GM18858 (cell line): ENCODE measurements around the gene CCZ1B.
"Not testable (repeated sequence)": the region's sequence is repeated elsewhere in the genome, so short reads cannot be mapped to it uniquely, and the experiment has no call there.

Experiments used
- ATAC-seq: cut with Tn5 transposase; IDR thresholded peaks from one replicate; pipeline ENCODE4 v1.9.1; 2021; ENCODE audit not compliant: unreplicated experiment

CCZ1B gene

DNA sequence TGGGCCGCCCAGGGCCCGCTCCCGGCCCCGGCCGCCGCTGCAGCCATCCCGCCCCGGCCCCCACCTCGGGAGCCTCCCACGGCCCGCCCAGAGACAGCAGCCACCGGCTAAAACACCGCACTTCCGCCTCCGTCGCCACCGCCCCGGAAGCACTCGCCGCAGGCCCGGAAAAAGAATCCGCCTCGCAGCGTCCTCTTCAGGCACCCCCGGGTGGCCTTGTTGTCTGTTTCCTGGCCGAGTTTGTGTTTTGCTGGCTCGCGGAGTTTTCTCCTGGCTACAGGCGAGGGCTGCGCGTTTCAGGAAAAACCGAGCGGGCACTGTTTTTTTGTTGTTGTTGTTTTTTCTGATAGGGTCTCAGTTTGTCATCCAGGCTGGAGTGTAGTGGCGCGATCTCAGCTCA lies at the start of gene CCZ1B:
TSS of gene CCZ1B (minus strand) at position 125 of the 400 bp plus-strand sequence. CDS start at position 47, 78 bp downstream.
- ATAC-seq: peak; percentile 99

DNA sequence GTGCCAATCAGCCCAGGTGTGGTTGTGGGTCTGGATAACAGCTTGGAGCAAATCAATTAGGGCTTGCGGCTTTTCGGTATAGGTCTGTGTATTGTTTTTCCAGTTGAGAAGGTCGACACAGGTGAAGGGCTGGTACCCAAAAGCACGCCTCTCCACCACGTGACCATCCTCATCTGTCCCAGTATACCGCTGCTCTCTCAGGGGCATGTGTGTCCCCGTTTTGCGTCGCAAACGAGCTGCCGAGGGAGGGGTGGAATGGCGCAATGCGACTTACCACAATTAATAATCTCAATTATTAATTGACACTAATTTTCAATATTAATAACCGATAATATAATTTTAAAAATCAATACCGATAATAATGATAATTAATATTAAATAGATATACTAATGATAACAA lies 48.9 kb upstream of the CCZ1B start:
- ATAC-seq: not testable (repeated sequence)

- not testable (repeated sequence) for ATAC-seq
Measured at GRCh38 chr7:6872246-6872945, 46.3 kb upstream of the CCZ1B start.

GRCh38 chr7:6871421-6872144 lies 45.5 kb upstream of the CCZ1B start:
- ATAC-seq: not testable (repeated sequence)

- not testable (repeated sequence) for ATAC-seq
Measured at GRCh38 chr7:6864751-6865150, 38.7 kb upstream of the CCZ1B start.

- not testable (repeated sequence) for ATAC-seq
Measured at GRCh38 chr7:6864188-6864587, 38.1 kb upstream of the CCZ1B start.

DNA sequence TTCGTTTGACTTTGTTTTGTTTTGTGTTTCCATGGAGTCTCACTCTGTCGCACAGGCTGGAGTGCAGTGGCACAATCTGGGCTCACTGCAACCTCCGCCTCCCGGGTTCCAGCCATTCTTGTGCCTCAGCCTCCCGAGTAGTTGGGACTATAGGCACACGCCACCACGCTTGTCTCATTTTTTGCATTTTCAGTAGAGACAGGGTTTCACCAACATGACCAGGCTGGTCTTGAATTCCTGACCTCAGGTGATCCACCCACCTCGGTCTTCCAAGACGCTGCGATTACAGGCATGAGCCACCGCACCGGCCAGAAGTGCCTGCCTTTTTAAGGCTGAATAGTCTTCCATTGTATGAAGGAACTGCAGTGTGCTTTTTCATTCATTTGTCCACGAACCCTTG lies 36.8 kb upstream of the CCZ1B start:
- not testable (repeated sequence) for ATAC-seq

- ATAC-seq: not testable (repeated sequence)
Measured at GRCh38 chr7:6857721-6858314, 31.7 kb upstream of the CCZ1B start.

- ATAC-seq: not testable (repeated sequence)
Measured at GRCh38 chr7:6855563-6856131, 29.6 kb upstream of the CCZ1B start.

- not testable (repeated sequence) for ATAC-seq
Measured at GRCh38 chr7:6854747-6855562, 28.9 kb upstream of the CCZ1B start.

GRCh38 chr7:6853681-6854080 lies 27.6 kb upstream of the CCZ1B start:
- ATAC-seq: not testable (repeated sequence)

- not testable (repeated sequence) for ATAC-seq
Measured at GRCh38 chr7:6849127-6849526, 23.1 kb upstream of the CCZ1B start.

GRCh38 chr7:6847751-6848150 lies 21.7 kb upstream of the CCZ1B start:
- ATAC-seq: not testable (repeated sequence)

DNA sequence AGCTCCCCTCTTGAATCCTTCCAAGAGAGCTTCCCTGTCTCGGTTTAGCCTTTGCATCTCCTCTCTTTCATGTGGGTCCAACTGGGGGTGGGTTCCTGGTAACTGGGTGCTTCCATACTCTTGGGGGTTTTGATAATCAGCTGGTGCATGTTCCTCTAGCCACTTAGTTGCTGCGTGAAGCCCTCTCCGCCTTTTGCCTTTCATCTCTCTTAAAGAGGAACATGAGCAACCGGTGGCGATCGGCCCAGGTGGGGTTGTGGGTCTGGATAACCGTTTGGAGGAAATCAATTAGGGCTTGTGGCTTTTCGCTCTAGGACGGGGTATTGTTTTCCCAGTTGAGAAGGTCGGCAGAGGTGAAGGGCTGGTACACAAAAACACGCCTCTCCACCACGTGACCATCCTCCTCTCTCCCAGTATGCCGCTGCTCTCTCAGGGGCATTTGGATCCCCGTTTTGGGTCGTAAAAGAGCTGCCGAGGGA lies 19.9 kb upstream of the CCZ1B start:
- ATAC-seq: not testable (repeated sequence)

- not testable (repeated sequence) for ATAC-seq
Measured at GRCh38 chr7:6843654-6844053, 17.6 kb upstream of the CCZ1B start.

GRCh38 chr7:6843092-6843491 lies 17.0 kb upstream of the CCZ1B start:
- ATAC-seq: not testable (repeated sequence)

- ATAC-seq: not testable (repeated sequence)
Measured at GRCh38 chr7:6842278-6842921, 16.3 kb upstream of the CCZ1B start.

DNA sequence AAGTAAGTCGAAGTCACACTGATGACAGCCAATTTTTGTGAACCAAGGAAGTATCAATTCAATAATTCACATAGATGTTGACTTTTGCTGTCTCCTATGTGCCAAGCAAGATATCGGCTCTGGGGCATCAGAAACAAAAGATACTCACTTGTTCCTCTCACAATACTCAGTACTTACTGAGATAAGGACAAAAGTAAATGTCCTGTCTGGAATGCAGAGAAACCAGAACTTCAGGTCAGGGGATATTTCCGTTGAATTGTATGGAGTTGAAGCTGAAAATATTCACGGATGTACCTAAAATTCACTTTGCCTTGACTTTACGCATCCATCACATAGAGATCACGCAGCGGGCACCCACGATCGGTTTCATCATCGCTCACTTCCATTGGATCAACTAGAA lies 11.0 kb upstream of the CCZ1B start:
- ATAC-seq: not testable (repeated sequence)

GRCh38 chr7:6835521-6835920 lies 9.4 kb upstream of the CCZ1B start:
- not testable (repeated sequence) for ATAC-seq

DNA sequence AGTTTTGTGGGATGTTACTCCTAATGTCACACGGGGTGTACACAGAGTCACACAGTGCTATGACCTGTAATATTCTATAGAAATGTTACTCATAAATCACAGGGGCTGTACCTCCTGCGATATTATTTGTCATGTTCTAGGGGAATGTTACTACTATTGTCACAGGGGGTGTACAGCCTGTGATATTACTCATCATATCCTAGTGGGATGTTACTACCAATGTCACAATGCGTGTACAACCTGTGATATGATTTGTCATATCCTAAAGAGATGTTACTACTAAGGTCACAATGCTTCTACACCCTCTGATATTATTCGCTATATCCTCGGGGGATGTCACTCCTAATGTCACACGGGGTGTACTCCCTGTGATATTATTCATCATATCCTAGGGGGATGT lies 7.6 kb upstream of the CCZ1B start:
- no peak for ATAC-seq
